ENCODE data around the gene RPL10A.

DNA sequence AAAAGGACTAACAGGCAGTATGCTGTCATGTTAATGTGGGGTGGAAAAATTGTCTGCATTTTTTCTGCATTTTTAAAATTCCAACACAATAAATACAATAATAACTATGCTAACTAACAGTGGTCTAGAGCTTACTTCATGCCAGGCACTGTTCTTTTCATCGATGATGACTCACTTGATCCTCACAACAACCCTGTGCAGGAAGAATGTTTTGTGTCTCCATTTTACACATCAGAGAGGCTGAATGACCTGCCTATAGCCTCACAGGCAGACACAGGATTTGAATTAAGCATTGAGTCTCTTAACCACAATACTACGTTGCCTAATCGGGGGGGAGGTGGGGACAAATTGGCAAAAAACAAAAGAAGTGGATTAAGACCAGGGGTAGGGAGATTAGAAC, 42.9 kb upstream of the RPL10A start:
- TF ChIP-seq ZNF501 (CRISPR knock-in tag; IDR thresholded peaks at IDR 0.05): no peak
- no peak for TF ChIP-seq ZNF777 (CRISPR knock-in tag; IDR thresholded peaks at IDR 0.05)
- no peak for TF ChIP-seq KLF16 (CRISPR knock-in tag; IDR thresholded peaks at IDR 0.05)
- TF ChIP-seq ZNF335 (CRISPR knock-in tag; IDR thresholded peaks at IDR 0.05): no peak
